Left cardiac atrium (tissue), 4 donors: ENCODE results near the gene MERTK. TPM values are rescaled to one million over a fixed set of nuclear protein-coding genes. Genes with fewer than 3 reads are reported as not detected.
"Not testable (repeated sequence)": the region's sequence is repeated elsewhere in the genome, so short reads cannot be mapped to it uniquely, and the experiment has no call there.

Source experiments
- ATAC-seq, 2 donors: fragments of 200-7000 bp; cut with Tn5 transposase; one replicate each; pipeline ENCODE4 v1.9.1; 2020; ENCODE audit warnings: mild to moderate bottlenecking in 2 of 2, moderate library complexity in 2 of 2
- DNase-seq: peaks from one replicate; pipeline ENCODE4 v3.0.0-alpha.2; 2020
- intact Hi-C, 2 donors: fragments of 100-400 bp; cut with DNase I; formaldehyde crosslinking; loops; one replicate each; pipeline versions ENCODE4 v1.14.1 to v1.15.1; 2022 to 2023
- total RNA-seq, 2 donors: library from RNA; stranded (reverse); fragmentation: NEBNext Ultra II Directional; extraction: Animal tissue kit (Norgen Biotek cat#: 25700); gene quantifications; one replicate each; pipeline ENCODE4 v1.2.1, GENCODE V29; 2021
- donor health status: DM: no; HTN: yes; CAD: no.
- donor health status: DM: no; HTN: yes; CAD: no; lungs with severe emphysema.
- donor health status: DM: yes; HTN: yes; CAD: no.
- donor health status: Dilated cardiomyopathy.

MERTK gene
- total RNA-seq, 2 donors from 2014 or later: 11.8 to 12.6 TPM

GRCh38 chr2:111905990-111906735, 7.8 kb downstream of the MERTK start:
- intact Hi-C loops: loop anchor here in 1 of 2 donors (10.0 kb wide), 1 partner anchor 69 kb away; no protein-coding TSS in a partner anchor
- DNase-seq (no peak), ATAC-seq (peak; percentile 40 to 48)

GRCh38 chr2:111908578-111908977, 10.2 kb downstream of the MERTK start:
- intact Hi-C loops: loop anchor here in 1 of 2 donors (10.0 kb wide), 1 partner anchor 66 kb away; no protein-coding TSS in a partner anchor
- DNase-seq: no peak
- no peak for ATAC-seq

GRCh38 chr2:111909079-111909478, 10.7 kb downstream of the MERTK start:
- DNase-seq: no peak
- intact Hi-C loops: loop anchor here in 1 of 2 donors (10.0 kb wide), 1 partner anchor 66 kb away; no protein-coding TSS in a partner anchor
- no peak for ATAC-seq

- intact Hi-C loops: loop anchor here in 1 of 2 donors (10.0 kb wide), 1 partner anchor 65 kb away; no protein-coding TSS in a partner anchor
- not testable (repeated sequence) for ATAC-seq, DNase-seq
Measured at GRCh38 chr2:111909997-111910396, 11.6 kb downstream of the MERTK start.

- ATAC-seq: no peak
- DNase-seq: peak; percentile 41
- intact Hi-C loops: no loop called here
Measured at GRCh38 chr2:111910609-111911277, 12.3 kb downstream of the MERTK start.

GRCh38 chr2:111911295-111911977, 13.0 kb downstream of the MERTK start:
- DNase-seq, intact Hi-C loops, ATAC-seq: not testable (repeated sequence)

- ATAC-seq (peak; percentile 30 to 52), DNase-seq (no peak)
- intact Hi-C loops: no loop called here
Measured at GRCh38 chr2:111912547-111912946, 14.1 kb downstream of the MERTK start.

- intact Hi-C loops: no loop called here
- DNase-seq: no peak
- no peak for ATAC-seq
Measured at GRCh38 chr2:111917106-111917505, 18.7 kb downstream of the MERTK start.

- intact Hi-C loops: no loop called here
- ATAC-seq: no peak
- DNase-seq: no peak
Measured at GRCh38 chr2:111918383-111918806, 20.0 kb downstream of the MERTK start.

- intact Hi-C loops: no loop called here
- DNase-seq (no peak), ATAC-seq (no peak)
Measured at GRCh38 chr2:111919365-111919764, 21.0 kb downstream of the MERTK start.

GRCh38 chr2:111919794-111920608, 21.6 kb downstream of the MERTK start:
- intact Hi-C loops: no loop called here
- peak; percentile 52 for DNase-seq
- ATAC-seq: peak; percentile 76 to 82

- intact Hi-C loops: no loop called here
- DNase-seq (no peak), ATAC-seq (peak in 1 of 2 donors; percentile 57)
Measured at GRCh38 chr2:111923276-111923804, 24.9 kb downstream of the MERTK start.

- intact Hi-C loops: no loop called here
- no peak for DNase-seq
Measured at GRCh38 chr2:111924617-111925107, 26.3 kb downstream of the MERTK start.

GRCh38 chr2:111927723-111928122, 29.3 kb downstream of the MERTK start:
- DNase-seq (no peak), ATAC-seq (no peak)
- intact Hi-C loops: no loop called here

More at GRCh38 chr2:111924617-111925107, 26.3 kb downstream of the MERTK start:
- no peak for ATAC-seq

- no peak for ATAC-seq
- intact Hi-C loops: no loop called here
- no peak for DNase-seq
Measured at GRCh38 chr2:111930409-111930808, 32.0 kb downstream of the MERTK start.

GRCh38 chr2:111930875-111931274, 32.5 kb downstream of the MERTK start:
- ATAC-seq (no peak), DNase-seq (no peak)
- intact Hi-C loops: no loop called here

- ATAC-seq (no peak), DNase-seq (no peak)
- intact Hi-C loops: no loop called here
Measured at GRCh38 chr2:111932841-111933291, 34.5 kb downstream of the MERTK start.

- DNase-seq, ATAC-seq, intact Hi-C loops: not testable (repeated sequence)
Measured at GRCh38 chr2:111933900-111934299, 35.5 kb downstream of the MERTK start.
